ENCODE measurements around the gene CPHXL. TPM values are rescaled to one million over a fixed set of nuclear protein-coding genes. Genes with fewer than 3 reads are reported as not detected.
A peak's percentile ranks its signal among the peaks of the same experiment; 100 is the strongest.

Gene CPHXL
- total RNA-seq, 4 donors from 2014 or later = not detected

- intact Hi-C loops (cut with DNase I) = no loop called here
- Histone ChIP-seq H3K4me3 (no peak overlapping the region), H3K36me3 (no peaks in the 10 kb centered on the region), H3K27me3 (no peaks in the 10 kb centered on the region), H3K9me3 (no peaks in the 10 kb centered on the region), H3K4me1 (peaks cover 12 to 24% (median 20%) of the 10 kb centered on the region in 4 donors), H3K27ac (replicated peaks in 1 of 4) (peak overlapping the region; percentile 50 to 74 (median 63))
- no peak for DNase-seq (ENCODE audit: extremely low spot score)
- WGBS = 26% methylated on average over 6 of the region's 6 CpGs
- TF ChIP-seq EP300 (IDR thresholded peaks at IDR 0.05) (no peak), POLR2AphosphoS5 (IDR thresholded peaks at IDR 0.05) (peak; percentile 16 to 22)
These were observed 7.3 kb upstream of the CPHXL start for GRCh38 chr16:75733305-75734211.

- 42% methylated on average over 2 of the region's 2 CpGs for WGBS
- Histone ChIP-seq H3K27me3 (no peaks in the 10 kb centered on the region), H3K4me1 (peaks cover 12 to 24% (median 20%) of the 10 kb centered on the region in 4 donors), H3K36me3 (no peaks in the 10 kb centered on the region), H3K9me3 (no peaks in the 10 kb centered on the region), H3K27ac (replicated peaks in 1 of 4) (peak overlapping the region; percentile 50 to 74 (median 63)), H3K4me3 (no peak overlapping the region)
- TF ChIP-seq EP300 (IDR thresholded peaks at IDR 0.05) = no peak
- no peak for TF ChIP-seq CTCF (IDR thresholded peaks at IDR 0.05)
- no peak for TF ChIP-seq POLR2AphosphoS5 (IDR thresholded peaks at IDR 0.05)
- no peak for TF ChIP-seq POLR2A (IDR thresholded peaks at IDR 0.05; ENCODE audit: low read depth)
- intact Hi-C loops (cut with DNase I) = no loop called here
- no peak for DNase-seq (ENCODE audit: extremely low spot score)
These were observed 6.6 kb upstream of the CPHXL start for GRCh38 chr16:75732871-75733270.

- Histone ChIP-seq H3K36me3 (no peaks in the 10 kb centered on the region), H3K4me3 (no peak overlapping the region), H3K4me1 (no peaks in the 10 kb centered on the region), H3K27ac (replicated peaks in 1 of 4) (no peak overlapping the region), H3K27me3 (no peaks in the 10 kb centered on the region), H3K9me3 (no peaks in the 10 kb centered on the region)
- WGBS = 59% methylated on average over 3 of the region's 3 CpGs
- no peak for DNase-seq (ENCODE audit: extremely low spot score)
- TF ChIP-seq POLR2AphosphoS5 (IDR thresholded peaks at IDR 0.05) (no peak), POLR2A (IDR thresholded peaks at IDR 0.05; ENCODE audit: low read depth) (no peak), CTCF (IDR thresholded peaks at IDR 0.05) (no peak), EP300 (IDR thresholded peaks at IDR 0.05) (no peak)
- intact Hi-C loops (cut with DNase I) = no loop called here
These were observed 931 bp upstream of the CPHXL start for GRCh38 chr16:75727221-75727620.

GRCh38 chr16:75718452-75718851, 7.8 kb downstream of the CPHXL start:
- peaks cover 0 to 7% (median 0%) of the 10 kb centered on the region in 4 donors for H3K9me3 ChIP-seq
- no peaks in the 10 kb centered on the region for H3K27me3 ChIP-seq
- no peak overlapping the region for H3K4me3 ChIP-seq
- TF ChIP-seq POLR2AphosphoS5 (IDR thresholded peaks at IDR 0.05) (no peak), POLR2A (IDR thresholded peaks at IDR 0.05; ENCODE audit: low read depth) (no peak), CTCF (IDR thresholded peaks at IDR 0.05) (no peak), EP300 (IDR thresholded peaks at IDR 0.05) (no peak)
- intact Hi-C loops (cut with DNase I) = no loop called here
- H3K36me3 ChIP-seq = no peaks in the 10 kb centered on the region
- WGBS = 89% methylated on average over 4 of the region's 4 CpGs
- H3K27ac ChIP-seq (replicated peaks in 1 of 4) = no peak overlapping the region
- H3K4me1 ChIP-seq = no peaks in the 10 kb centered on the region
- no peak for DNase-seq (ENCODE audit: extremely low spot score)

- no peak overlapping the region for H3K4me3 ChIP-seq
- H3K9me3 ChIP-seq = peaks cover 0 to 11% (median 0%) of the 10 kb centered on the region in 4 donors
- H3K36me3 ChIP-seq = no peaks in the 10 kb centered on the region
- DNase-seq (ENCODE audit: extremely low spot score) = no peak
- H3K4me1 ChIP-seq = no peaks in the 10 kb centered on the region
- no peak for TF ChIP-seq POLR2A (IDR thresholded peaks at IDR 0.05; ENCODE audit: low read depth)
- TF ChIP-seq CTCF (IDR thresholded peaks at IDR 0.05) = no peak
- H3K27me3 ChIP-seq = no peaks in the 10 kb centered on the region
- intact Hi-C loops (cut with DNase I) = no loop called here
- H3K27ac ChIP-seq (replicated peaks in 1 of 4) = no peak overlapping the region
These were observed 11.6 kb downstream of the CPHXL start for GRCh38 chr16:75714661-75715060.
